ENCODE results near the gene RALGAPA2.

The RALGAPA2 gene

DNA sequence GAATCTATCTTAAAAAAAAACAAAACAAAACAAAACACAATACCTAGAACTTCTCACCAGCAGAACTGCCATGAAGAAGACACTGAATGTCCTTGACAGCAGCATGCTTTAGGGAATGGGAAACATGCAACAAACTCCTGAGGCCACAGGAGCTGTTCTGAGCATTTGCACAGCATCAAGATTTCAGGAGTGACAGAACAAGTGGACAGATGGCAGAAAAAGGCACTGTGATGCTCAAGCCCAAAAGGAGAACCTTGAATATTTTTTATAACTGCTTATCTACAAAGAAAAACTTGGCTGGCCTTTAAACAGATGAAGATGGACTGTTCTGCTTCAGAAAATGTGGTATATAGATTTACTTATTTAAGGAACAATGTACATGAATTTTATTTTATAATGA, 158.9 kb downstream of the RALGAPA2 start:
- no peak for DNase-seq (ENCODE audit: extremely low read depth, low read depth)
- TF ChIP-seq CTCF (IDR thresholded peaks at IDR 0.05; ENCODE audit: low read depth, low read length): no peak

DNA sequence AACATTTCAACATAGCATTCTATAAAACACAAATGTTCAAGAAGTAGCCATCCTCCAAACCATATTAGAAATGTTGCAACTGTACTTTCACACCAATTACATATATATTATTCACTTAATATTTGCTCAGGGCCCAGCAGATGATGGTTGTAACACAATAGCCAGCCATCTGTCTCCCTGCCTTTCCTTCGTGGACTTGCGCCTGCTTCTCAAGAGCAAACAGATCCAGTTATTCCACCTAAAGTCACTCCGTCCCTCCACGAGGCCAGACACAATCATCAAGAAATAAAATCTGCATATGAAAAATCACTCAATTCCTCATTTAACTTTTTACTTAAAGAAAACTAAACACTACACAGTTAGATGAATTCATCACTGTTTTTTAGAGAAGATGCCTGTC, 160.4 kb downstream of the RALGAPA2 start:
- TF ChIP-seq CTCF (IDR thresholded peaks at IDR 0.05; ENCODE audit: low read depth, low read length): no peak
- DNase-seq (ENCODE audit: extremely low read depth, low read depth): no peak

GRCh38 chr20:20551409-20551808, 161.0 kb downstream of the RALGAPA2 start:
- DNase-seq (ENCODE audit: extremely low read depth, low read depth): no peak
- no peak for TF ChIP-seq CTCF (IDR thresholded peaks at IDR 0.05; ENCODE audit: low read depth, low read length)

DNA sequence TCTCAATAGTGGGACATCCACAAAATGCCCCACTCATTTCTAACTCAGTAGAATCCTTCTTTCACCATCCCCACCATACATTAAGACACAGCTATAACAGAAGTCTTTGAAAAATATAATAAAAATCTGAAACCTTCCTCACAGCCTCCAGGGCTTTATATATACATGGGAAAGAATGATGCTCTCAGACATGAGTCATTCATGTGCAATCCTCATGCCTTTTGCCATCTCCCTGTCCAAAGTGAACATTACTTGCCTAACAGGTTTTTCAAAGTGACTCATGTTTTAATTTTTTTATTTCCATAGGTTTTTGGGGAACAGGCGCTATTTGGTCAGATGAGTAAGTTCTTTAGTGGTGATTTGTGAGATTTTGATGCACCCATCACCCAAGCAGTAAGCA, 162.7 kb downstream of the RALGAPA2 start:
- DNase-seq (ENCODE audit: extremely low read depth, low read depth): peak; percentile 5

DNA sequence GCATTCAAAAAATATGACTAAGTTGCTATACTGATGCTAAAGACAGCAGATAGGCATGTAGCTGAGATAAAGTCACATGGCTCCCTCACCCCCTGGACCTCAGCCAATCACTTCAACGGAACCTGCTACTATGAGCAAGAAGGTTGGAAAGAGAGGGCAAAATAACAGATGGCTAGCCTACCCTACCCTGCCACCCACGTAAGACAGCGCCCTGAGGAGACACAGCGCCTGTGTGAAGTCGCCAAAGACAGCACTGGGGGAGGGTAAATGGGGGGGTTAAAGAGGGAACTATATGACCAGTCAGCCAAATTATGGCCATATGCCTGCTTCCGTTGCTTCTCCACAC, 163.2 kb downstream of the RALGAPA2 start:
- no peak for DNase-seq (ENCODE audit: extremely low read depth, low read depth)
- no peak for TF ChIP-seq CTCF (IDR thresholded peaks at IDR 0.05; ENCODE audit: low read depth, low read length)

More for the DNA sequence above, 162.7 kb downstream of the RALGAPA2 start:
- TF ChIP-seq CTCF (IDR thresholded peaks at IDR 0.05; ENCODE audit: low read depth, low read length): no peak

GRCh38 chr20:20548527-20549266, 163.7 kb downstream of the RALGAPA2 start:
- no peak for DNase-seq (ENCODE audit: extremely low read depth, low read depth)

GRCh38 chr20:20547876-20548266, 164.6 kb downstream of the RALGAPA2 start:
- DNase-seq (ENCODE audit: extremely low read depth, low read depth): no peak
- TF ChIP-seq CTCF (IDR thresholded peaks at IDR 0.05; ENCODE audit: low read depth, low read length): no peak

More at GRCh38 chr20:20548527-20549266, 163.7 kb downstream of the RALGAPA2 start:
- TF ChIP-seq CTCF (IDR thresholded peaks at IDR 0.05; ENCODE audit: low read depth, low read length): no peak
